HG03139 (cell line): Measurements from ENCODE around the gene PRAMEF11.
"Not testable (repeated sequence)": the region's sequence is repeated elsewhere in the genome, so short reads cannot be mapped to it uniquely, and the experiment has no call there.

Source experiments
- ATAC-seq: cut with Tn5 transposase; IDR thresholded peaks from one replicate; pipeline ENCODE4 v1.9.1; 2021; ENCODE audit not compliant: unreplicated experiment

Gene PRAMEF11

DNA sequence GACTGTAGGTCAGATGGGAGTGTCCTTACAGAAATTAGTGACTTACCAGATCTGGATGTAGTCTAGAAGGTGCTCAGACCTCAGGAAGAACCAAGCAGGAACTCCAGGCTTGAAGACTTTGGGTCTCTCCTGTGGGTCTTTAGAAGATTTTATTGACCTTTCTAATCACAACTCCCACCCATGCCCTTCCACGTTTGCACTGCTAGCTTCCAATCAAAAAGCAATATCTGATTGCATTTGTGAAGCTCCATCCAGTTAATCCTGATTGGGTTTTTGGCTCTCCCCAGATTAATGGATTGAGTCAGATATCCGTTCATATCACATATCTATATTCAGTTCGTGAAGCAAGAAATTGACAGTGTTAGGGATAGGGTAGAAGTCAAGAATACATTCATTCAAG, at the start of gene PRAMEF11:
Gene PRAMEF11 (minus strand): TSS at position 101 of the 400 bp plus-strand sequence. CDS start 2,621 bp downstream, outside the sequence.
- not testable (repeated sequence) for ATAC-seq

DNA sequence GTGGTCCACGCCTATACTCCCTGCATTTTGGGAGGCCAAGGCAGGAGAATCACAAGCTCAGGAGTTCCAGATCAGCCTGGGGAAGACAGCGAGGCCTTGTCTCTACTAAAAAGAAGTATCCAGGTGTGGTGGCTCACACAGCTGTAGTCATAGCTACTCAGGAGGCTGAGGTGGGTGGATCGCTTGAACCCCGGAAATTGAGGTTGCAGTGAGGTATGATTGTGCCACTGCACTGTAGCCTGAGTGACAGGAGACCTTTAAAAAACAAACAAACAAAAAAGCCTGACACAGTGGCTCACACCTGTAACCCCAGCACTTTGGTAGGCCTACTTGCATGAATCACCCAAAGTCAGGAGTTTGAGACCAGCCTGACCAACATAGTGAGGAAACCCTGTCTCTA, 47.2 kb upstream of the PRAMEF11 start:
- not testable (repeated sequence) for ATAC-seq

DNA sequence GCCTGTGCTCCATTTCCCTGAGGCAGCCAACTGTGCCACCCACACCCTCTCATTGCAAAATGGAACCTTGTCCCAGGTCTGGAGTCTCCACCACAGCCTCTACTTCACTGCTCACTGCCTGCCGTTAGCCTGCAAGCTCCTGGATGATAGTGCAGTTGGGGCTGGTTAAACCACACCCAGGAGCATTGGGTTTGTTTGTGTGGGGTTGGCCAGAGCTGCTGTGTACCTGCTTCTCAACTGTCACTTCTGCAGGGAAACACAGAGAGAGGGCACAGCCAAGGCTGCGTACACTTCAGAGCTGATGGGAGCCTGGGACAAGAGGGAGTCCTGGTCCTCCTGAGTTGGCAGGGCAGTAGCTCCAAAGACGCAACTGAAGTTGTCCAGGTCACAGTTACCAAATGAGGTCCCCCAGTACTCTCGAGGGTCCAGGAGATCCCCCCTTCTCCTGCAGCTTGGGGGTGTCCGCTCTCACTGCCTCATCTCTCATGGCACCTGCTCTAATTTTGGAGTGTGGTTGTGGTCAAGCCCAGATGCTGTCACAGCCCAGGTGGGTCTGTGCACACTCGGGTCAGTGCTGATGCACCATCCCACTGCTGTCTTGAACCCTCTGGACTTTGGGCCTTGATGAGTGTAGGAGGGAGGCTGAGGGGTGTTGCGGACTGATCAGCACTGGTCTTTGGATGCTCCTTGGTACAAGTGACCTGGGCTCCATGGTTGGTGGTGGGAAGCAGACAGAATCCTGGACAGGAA, 32.1 kb upstream of the PRAMEF11 start:
- ATAC-seq, result not testable (repeated sequence)

DNA sequence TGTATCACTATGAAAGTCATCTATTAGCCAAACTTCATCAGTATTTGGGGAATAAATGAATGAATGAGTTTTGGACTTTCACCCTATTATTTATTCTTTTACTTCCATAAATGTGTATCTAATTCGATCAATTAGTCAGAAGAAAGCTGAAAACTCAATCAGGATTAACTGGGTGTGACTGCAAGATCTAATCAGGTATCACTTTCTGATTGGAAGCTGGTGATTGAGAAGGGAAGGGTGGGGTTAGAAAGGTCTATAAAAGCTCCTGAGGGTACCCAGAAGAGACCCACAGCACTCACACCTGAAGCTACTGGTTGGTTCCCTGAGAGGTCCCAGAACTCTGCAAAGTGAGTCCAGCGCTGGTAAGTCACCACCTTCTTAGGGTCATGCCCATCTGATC, 25.6 kb upstream of the PRAMEF11 start, which contains the start of gene PRAMEF2:
Gene PRAMEF2 (plus strand): TSS at position 301 of the 400 bp plus-strand sequence. CDS start 1,924 bp downstream, outside the sequence.
- ATAC-seq, result not testable (repeated sequence)

DNA sequence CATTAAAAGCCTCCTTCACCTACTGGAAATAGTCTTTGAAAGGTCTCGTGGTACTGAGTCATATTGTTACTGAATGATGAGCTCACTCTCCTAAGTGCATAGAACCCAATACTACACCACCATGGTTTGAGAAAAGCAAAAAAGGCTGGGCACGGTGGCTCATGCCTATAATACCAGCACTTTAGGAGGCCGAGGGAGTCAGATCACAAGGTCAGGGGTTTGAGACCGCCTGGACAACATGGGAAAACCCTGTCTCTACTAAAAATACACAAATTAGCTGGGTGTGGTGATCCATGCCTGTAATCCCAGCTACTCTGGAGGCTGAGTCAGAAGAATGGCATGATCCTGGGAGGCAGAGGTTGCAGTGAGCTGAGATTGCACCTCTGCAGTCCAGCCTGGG, 20.6 kb upstream of the PRAMEF11 start:
- no peak for ATAC-seq

DNA sequence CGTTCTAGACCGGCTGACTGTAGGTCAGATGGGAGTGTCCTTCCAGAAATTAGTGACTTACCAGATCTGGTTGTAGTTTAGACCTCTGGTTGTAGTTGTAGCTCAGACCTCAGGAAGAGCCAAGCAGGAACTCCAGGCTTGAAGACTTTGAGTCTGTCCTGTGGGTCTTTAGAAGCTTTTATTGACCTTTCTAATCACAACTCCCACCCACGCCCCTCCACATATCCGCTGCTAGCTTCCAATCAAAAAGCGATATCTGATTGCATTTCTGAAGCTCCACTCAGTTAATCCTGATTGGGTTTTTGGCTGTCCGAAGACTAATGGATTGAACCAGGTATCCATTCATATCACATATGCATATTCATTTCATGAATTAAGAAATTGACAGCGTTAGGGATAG, 17.4 kb upstream of the PRAMEF11 start, which contains the start of gene HNRNPCL1:
Gene HNRNPCL1 (minus strand): TSS at position 101 of the 400 bp plus-strand sequence. CDS start 431 bp downstream, outside the sequence.
- not testable (repeated sequence) for ATAC-seq

- not testable (repeated sequence) for ATAC-seq
Observed at GRCh38 chr1:12833251-12833650, 2.0 kb upstream of the PRAMEF11 start.

DNA sequence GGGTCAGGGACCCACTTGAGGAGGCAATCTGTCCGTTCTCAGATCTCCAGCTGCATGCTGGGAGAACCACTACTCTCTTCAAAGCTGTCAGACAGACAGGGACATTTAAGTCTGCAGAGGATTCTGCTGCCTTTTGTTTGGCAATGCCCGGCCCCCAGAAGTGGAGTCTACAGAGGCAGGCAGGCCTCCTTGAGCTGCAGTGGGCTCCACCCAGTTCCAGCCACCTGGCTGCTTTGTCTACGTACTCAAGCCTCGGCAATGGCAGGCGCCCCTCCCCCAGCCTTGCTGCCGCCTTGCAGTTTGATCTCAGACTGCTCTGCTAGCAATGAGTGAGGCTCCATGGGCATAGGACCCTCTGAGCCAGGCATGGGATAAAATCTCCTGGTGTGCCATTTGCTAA, 12.1 kb downstream of the PRAMEF11 start:
- not testable (repeated sequence) for ATAC-seq

DNA sequence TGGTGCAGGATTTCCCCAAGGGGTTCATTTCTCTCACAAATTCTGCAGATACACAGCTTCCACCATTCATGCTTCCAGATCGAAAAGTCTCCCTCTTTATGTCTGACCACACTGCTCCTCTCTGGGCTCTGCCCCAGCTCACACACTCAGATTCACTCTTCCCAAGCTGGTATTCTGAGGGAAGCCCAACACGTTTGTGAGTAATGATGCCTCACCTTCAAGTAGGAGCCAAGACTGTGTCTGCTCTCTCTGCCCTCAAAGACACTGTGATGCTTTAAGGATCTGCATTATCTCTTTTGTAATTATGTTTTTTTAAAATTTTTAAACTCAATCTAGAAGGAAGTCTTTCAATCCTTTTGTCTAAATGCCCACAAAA, 19.8 kb downstream of the PRAMEF11 start:
- ATAC-seq, result no peak

GRCh38 chr1:12810691-12811408, 20.4 kb downstream of the PRAMEF11 start:
- ATAC-seq, result no peak

DNA sequence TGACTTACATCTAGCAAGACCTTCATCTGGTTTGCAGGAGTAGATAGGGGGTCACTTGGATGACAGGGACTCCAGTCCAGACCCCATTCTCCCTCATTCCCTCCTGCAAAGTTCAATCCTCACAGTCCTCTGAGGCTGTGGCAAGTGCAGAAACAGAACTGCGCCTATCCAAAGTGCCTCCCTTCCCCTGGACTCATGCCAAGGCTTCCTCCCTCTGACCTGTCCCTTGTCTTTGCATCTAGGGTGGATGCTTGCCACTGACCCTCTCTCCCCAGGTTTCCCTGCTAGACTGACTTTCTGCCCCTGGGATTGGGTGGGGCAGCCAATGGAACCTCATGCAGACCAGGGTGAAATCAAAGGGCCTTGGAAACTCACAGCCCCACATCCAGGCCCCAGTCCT, 21.3 kb downstream of the PRAMEF11 start:
- ATAC-seq, result no peak

- ATAC-seq, result no peak
Observed at GRCh38 chr1:12799730-12800129, 31.5 kb downstream of the PRAMEF11 start.

- ATAC-seq, result no peak
Observed at GRCh38 chr1:12798911-12799310, 32.3 kb downstream of the PRAMEF11 start.

GRCh38 chr1:12791097-12791496, 40.1 kb downstream of the PRAMEF11 start, which contains the start of gene PRAMEF1:
TSS of gene PRAMEF1 (plus strand) at chr1:12791397. CDS start at chr1:12793228, 1,831 bp downstream.
- ATAC-seq, result not testable (repeated sequence)

DNA sequence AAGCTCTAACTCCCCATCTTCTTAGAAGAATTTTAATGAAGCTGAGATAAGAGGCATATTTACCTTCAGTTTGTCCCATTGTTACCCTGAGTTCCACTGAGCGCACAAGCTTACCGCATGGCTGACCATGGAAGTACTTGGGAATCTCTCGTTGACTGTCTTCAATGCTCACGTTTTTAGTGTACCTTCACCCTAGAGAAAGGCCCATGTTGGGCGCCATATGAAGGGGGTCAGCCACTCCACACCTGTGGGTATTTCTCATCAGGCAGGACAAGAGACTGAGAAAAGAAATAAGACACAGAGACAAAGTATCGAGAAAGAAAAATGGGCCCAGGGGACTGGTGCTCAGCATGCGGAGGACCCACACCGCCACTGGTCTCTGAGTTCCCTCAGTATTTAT, 46.5 kb downstream of the PRAMEF11 start:
- ATAC-seq, result not testable (repeated sequence)

- not testable (repeated sequence) for ATAC-seq
Observed at GRCh38 chr1:12783783-12784182, 47.4 kb downstream of the PRAMEF11 start.

DNA sequence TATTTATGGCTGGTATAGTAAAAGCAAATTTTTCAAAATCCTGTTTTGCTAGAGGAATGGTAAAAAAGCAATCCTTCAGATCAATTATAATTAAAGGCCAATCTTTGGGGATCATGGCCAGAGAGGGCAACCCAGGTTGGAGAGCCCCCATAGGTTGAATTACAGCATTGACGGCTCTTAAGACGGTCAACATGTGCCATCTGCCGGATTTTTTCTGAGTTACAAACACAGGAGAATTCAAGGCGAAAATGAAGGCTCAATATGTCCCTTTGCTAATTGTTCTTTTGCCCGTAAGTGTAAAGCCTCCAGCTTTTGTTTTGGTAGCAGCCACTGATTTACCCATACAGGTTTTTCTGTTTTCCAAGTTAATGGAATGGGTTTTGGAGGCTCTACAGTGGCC, 49.7 kb downstream of the PRAMEF11 start:
- ATAC-seq, result not testable (repeated sequence)

DNA sequence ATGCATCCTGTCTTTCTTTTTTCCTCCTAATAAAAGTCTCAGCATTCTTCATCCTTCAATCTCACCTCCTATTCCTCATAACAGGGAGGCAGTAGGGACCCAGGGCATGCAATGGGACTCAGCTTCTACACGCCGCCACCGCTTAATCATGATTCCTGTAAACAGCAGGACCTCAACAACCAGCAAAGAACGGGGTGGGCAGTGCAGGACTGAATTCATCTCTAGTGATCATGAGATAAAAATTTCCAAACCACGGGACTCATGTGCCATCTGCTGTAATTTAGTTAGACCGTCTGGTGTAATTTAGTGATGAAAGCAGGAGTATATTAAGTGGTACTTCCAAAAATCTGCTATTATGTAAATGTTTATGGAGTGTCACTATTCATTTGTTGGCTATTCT, 52.3 kb downstream of the PRAMEF11 start:
- ATAC-seq, result no peak

DNA sequence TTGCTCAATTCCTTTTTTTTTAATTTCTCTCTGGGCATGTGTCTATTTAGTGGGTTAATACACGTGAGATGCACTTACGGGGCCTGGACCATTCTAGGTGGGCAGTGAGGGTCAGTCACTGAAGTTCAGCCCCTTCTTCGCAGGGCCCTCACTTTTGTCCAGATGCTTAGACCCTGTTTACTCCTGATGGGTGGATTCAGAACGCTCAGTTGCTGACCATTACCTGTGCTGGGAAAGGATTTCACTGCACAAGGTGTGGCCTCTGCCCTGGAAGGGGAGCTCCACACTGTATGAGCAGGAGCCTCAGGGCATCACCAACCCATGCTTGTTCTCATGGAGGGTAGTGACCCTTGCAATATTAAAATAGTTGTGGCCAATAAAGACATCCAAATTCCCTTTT, 53.1 kb downstream of the PRAMEF11 start:
- no peak for ATAC-seq

DNA sequence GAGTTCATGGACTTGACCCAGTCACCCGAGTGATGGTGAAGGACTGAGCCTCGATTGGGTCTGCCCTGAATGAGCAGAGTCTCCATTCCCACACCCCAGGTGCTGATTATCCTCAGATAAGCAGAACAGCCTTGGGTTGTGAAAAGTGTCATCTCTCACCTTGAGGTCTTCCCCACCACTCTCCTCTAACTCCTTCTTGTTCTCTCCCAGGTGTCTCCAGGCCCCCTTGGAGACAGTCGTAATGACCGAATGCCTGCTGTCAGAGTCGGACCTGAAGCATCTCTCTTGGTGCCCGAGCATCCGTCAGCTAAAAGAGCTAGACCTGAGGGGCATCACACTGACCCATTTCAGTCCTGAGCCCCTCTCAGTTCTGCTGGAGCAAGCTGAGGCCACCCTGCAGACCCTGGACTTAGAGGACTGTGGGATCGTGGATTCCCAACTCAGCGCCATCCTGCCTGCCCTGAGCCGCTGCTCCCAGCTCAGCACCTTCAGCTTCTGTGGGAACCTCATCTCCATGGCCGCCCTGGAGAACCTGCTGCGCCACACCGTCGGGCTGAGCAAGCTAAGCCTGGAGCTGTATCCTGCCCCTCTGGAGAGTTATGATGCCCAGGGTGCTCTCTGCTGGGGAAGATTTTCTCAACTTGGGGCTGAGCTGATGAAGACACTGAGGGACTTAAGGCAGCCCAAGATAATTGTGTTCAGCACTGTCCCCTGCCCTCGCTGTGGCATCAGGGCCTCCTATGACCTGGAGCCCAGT, 54.2 kb downstream of the PRAMEF11 start:
- no peak for ATAC-seq

DNA sequence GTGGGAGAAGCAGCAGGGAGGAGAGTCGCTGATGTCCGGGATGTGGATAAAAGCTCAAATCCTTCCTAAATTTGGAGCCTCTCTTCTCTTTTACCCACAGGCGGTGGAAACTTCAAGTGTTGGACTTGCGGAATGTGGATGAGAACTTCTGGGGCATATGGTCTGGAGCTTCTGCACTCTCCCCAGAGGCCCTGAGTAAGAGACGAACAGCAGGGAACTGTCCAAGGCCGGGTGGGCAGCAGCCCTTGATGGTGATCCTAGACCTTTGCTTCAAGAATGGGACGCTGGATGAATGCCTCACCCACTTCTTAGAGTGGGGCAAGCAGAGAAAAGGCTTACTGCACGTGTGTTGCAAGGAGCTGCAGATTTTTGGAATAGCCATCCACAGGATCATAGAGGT, 55.8 kb downstream of the PRAMEF11 start:
- no peak for ATAC-seq
